HuH-7.5 (cell line): Measurements from ENCODE around the gene UBXN10.

ENCODE experiments used
- DNase-seq: peaks from one replicate; pipeline ENCODE4 v3.0.0; 2011; ENCODE audit warnings: low spot score

The UBXN10 gene

DNA sequence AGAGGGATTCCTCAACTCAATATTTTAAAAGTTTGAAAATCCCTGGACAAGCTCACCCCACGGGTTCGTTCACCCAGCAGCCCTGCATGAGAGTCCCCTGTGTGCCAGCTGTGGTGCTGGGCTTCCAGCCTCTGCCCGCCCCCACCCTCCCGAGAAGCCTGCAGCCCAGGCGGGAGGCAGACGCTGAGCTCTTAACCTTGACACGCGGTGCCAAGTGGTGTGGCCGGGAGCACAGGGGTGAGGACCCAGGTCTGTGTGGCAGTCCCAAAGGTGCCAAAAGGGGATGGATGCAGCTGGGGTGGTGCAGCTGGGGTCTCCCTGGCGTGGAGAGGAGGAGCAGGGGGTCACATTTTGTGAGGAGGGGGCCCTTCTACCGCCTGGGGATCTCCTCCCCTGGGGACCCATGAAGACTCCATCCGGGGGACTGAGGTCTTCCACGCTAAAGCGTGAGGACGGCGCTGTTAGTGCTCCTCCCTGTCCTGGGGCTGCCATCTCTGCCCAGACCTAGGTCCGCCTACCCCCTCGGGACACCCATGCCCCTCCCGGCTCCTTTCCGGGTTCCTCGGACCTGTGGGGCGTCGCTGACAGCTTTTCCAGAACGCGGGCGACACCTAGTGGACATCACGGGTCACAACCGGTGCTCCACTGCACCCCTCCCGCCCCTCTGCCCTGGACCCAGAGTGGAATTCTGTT, 33.8 kb upstream of the UBXN10 start:
- peak; percentile 87 for DNase-seq

DNA sequence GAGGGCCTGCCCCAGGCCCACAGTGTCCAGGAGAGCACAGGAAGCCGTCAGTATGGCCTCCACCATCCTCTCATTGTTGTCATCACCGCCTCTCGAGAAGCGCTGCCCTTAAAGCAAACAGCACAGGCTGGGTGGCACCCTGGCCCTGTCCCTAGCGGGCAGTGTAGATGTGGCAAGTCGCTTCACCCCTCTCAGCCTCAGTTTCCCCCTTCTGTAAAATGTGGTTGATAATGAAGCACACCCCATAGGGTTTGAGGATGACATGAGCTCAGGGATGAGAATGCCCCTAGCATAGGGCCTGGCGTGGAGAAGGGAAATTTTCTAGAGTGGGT, 33.3 kb upstream of the UBXN10 start:
- no peak for DNase-seq

DNA sequence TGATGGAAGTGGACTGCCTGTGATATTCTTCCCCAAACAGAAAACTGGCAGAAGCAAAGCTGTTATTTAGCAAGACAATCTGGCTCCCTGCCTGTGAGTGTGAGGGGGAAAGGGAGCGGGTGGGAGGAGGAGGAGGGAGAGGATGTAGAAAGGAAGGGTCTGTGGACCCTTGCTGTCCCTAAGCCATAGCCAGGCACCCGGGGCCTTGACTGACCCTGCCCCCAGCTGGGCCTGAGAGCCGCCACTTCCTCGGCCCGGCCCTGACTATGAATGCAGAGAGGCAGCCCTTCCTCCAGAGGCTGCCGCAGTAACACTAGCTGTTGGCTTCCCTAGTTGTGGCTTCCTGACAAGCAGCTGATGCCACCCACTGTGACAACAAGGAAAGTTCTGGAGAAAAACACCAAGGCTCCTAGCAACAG, 32.9 kb upstream of the UBXN10 start:
- no peak for DNase-seq

DNA sequence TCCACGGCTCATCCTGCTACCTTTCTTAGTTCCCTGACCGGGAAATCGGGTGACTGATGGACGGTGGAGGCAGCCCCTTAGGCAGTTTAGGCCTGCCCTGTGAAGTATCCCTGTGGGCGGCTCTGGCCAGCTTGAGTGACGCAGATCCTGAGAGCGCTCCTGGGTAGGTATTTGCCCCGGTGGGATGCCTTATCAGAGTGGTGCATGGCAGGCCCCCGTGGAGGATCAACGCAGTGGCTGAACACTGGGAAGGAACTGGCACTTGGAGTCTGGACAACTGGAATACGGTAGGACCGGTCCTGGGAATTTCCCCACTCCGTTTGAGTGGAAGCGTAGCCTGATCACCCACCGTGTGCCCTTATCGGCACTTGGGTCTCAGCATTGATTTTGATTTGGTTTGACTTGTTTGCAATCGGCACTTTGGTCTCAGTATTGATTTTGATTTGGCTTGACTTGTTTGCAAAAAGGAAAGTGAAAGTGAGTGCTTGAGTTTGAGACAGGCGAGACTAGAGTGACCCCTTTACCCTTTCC, 31.5 kb upstream of the UBXN10 start:
- DNase-seq = no peak

DNA sequence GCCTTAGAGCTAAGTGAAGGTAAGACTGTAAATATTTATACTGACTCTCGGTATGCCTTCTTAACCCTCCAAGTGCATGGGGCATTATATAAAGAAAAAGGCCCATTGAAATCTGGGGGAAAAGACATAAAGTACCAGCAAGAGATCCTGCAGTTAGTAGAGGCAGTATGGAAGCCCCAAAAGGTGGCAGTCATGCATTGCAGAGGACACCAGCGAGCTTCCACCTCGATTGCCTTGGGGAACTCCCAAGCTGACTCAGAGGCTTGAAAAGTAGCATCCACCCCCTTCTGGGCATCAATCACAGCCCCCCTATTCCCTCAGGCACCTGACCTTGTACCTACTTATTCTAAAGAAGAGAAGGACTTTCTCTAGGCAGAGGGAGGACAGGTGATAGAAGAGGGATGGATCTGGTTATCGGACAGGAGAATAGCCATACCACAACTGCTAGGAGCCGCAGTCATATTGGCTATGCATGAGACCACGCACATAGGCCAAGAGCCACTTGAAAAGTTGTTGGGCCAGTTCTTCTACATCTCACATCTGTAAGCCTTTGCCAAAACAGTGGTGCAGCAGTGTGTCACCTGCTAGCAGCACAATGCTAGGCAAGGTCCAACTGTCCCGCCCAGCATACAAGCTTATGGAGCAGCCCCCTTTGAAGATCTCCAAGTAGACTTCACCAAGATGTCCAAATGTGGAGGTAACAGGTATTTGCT, 27.4 kb upstream of the UBXN10 start:
- DNase-seq = no peak

DNA sequence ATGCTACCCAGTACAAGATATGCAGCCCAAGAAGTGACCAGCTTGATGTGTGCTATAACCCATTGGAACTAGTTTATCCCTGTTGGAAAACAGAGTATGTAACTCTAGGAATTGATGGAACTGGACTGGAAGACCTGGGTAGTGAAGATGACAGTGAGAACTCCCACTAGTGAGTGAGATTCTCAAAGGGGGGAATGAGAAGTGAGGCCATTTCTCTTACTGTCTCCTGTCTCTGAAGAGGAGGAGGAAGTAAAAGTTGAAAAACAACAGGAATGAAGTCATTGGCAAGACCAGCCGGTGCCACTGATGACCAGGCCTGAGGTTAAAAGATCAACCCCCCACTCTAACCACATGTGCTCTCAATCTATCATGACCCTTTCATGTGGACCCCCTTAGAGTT, 25.9 kb upstream of the UBXN10 start:
- no peak for DNase-seq

DNA sequence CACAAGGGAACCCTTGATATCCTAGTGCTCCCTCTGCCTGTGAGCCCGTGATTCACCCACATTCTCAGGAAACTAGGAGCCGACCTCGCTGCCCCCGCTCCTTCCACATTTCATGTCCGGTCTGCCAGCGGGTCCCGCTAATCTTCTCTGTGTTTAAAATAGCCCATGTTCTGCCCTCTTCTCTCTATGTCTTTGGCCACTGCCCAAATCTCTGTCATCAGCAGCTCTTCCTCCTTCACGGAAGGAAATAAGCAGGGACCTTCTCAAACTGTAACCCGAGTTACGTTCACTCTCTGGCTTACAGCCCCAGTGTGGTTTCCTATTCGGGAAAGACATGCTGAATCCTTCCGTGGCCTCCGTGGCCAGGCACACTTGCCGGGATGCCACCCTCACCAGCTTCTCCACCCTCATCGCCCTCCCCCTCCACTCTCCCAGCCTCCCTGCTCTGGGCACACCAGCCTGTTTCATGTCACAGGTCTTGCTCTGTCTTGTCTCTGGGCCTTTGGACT, 21.1 kb upstream of the UBXN10 start:
- DNase-seq = no peak

DNA sequence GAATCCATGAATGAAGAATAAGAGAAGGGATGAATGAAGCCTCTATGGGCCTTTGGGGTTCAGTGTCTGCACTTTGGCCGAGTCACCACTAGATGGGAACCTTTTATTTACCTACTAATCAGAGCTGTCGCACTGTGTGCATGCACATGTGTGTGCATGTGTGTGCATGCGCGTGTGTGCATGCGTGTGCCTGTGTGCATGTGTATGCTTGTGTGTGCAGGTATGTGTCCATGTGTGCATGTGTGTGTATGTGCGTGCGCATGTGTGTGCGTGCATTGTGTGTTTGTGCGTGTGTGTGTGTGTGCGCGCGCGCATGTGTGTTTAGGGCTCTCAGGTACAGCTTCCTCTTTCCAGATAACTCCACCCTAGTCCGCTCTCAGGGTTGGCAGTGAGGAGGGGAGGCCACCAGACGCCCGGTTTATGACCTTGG, 20.4 kb upstream of the UBXN10 start:
- DNase-seq = no peak

DNA sequence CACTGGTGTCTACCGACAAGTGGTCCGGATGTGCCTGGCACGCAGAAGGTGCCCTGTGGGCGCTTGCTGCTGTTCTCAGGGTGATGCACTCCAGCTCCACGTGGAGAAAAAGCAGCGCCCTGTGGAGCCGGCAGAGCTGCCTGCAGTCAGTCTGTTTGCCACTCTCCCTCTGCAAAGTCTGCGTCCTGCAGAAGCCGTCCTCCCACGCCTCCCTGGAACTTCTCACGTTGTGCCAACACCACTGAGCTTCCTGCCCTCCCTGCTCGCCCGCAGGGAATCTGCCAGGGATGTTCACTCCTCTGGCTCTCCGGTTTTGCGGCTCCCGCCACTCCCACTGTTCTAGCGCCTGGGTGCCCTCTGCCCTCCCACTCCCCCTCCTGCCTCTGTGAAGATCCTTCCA, 19.8 kb upstream of the UBXN10 start:
- DNase-seq = no peak

DNA sequence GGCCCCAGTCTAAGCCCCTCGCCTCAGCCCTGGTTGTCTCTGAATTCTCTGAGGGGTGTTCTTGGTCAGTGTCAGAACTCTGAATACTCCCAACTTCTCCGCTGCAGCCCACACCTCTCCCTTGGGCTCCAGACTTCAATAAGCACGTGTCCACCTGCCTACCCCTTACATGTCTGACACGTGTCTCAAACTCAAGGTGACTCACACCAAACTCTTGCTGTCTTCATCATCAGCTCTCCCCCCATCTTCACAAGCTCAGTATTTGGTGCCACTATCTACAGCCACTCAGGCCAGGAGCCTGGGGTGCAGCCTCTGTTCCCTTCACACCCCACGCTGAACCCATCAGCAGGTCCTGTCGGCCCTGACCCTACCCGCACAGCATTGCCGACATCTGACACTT, 18.8 kb upstream of the UBXN10 start:
- no peak for DNase-seq

DNA sequence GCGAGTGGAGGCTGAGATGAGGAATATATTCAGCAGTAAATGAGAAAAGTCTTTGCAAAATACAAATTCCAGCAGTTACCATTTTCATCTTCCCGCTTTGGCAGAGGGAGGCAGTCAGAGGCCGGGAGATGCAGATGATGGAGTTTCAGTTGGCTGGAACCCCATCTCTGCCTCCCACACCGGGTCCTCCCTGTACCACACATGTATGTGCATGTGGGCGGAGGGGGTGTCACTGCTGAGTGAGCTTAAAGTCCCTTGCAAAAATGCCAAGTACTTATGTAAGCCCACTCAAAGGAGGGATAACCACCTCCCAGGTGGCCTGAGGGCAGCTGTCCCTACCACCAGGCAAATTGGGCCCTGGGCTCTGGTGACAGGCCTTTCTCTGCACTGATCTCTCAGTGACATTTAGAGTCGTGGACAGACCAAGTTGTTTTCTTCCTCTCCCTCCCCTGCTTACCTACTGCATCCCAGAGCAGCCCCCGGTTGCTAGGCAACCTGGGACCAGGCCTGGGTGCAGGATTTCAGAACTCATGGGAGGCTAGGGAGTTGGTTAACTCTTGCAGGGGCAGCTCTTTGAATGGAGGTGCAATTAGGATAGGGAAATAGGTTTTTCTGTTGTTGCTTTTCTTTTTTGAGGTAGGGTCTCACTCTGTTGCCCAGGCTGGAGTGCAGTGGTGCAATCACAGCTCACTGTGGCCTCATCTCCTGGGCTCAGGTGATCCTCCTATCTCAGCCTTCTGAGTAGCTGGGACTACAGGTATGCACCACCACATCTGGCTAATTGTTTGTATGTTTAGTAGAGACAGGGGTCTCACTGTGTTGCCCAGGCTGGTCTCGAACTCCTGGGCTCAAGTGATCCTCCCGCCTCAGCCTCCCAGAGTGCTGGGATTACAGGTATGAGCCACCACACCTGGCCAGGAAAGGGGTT, 17.1 kb upstream of the UBXN10 start:
- DNase-seq = no peak

DNA sequence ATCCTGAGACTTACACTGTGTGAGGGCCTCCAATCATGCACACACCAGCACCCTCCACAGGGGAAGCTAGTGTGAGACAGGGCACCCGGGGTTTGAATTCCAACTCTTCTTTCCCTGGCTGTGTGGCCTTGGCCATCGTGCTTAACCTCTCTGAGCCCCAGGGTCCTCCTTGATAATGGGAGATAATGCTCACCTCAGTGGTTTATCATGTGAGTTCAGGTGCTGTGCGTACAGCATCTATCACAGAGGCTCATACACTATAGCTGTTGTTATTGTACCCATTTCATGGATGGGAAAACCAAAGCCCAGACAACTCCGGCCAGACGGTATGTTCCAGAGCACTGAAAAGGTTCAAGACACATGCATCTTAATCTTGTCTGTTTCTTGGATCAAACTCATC, 16.0 kb upstream of the UBXN10 start:
- DNase-seq = no peak

DNA sequence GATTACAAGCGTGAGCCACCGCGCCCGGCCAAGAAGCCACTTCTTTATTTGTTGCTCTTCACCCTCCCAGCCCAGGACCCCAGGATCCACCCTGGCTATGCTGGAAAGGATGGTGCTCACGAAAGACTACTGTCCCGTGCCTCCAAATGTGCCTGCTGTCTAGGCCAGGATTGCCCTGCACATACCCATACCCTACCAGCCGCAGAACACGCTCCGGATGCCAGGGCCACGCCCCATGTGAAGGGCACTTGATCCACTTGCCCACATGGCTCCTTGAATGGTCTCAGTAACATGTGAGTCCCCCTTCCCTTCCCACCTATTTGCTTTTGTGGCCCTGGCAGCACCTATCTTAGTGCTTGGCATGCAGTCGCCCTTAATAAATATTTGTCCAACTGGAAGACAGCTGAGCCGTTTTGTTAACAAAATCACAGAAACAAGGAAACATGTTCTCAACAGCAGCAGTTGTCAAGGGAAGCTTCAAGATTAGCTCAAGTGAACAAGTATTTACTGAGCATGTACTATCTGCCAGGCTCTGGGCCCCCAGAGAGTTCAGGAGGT, 13.8 kb upstream of the UBXN10 start:
- DNase-seq = no peak

DNA sequence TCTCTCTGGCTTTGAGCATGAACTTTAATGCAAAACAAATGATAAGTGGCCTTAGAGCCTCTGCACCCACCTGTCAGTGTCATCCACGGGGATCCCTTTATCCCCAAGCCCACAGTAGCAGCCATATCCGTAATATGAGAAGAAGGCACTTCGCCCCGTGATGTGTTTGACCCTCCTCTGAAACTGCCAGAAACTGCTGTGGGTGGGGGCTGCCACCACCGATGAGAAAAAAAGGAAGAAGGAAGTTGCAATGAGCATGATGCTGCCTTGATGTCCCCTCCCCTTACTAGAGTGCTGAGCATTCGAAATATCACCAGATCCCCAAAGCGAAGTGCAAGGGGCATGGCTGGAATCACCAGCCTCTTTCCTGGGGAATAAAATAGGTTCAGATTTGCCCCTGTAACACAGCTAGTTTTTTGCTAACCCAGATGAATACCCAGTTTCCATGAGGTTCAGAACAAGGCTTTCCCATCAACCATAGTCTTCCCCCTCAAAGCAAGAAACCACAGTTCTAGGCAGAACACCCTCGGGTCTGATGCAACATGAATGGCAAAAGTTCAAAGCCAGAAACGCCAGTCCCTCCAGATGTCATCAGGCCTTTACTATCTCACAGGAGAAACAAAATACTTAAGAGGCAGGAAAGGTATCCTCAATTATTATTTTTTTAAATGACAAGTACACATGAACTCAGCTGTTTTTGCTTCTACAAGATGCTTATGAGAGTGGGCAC, 10.8 kb upstream of the UBXN10 start:
- no peak for DNase-seq

DNA sequence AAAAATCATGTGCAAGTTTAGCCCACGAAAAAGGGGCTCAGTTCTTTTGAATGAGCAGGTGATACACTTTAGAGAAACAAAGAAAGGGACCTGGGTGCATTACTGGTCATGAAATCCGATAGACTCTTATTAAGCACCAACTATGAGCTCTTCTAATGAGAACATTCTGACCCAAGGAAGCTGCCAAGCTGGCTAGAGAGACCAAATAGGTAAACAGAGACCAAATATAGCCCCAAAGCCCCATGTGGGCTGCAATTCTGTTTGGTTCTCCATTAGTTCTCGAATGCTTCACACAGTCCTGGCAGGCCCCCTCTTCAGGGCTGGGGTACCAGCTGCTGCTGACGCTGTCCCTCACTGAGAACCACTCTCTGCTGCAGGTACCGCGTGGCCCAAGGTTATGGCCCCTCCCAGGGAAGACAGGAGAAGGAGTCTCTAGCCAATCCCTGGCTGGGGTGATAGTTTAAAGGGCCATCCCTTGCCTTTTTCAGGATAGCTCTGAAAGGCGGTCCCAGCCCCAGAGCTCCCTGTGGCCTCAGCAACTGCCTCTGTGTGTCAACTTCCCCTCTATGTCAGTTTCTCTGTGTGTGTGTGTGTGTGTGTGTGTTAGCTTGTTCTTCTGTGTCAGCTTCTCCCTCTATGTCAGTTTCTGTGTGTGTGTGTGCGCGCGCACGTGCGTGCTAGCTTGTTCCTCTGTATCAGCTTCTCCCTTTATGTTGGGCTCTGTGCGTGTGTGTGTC, 7.1 kb upstream of the UBXN10 start:
- no peak for DNase-seq

DNA sequence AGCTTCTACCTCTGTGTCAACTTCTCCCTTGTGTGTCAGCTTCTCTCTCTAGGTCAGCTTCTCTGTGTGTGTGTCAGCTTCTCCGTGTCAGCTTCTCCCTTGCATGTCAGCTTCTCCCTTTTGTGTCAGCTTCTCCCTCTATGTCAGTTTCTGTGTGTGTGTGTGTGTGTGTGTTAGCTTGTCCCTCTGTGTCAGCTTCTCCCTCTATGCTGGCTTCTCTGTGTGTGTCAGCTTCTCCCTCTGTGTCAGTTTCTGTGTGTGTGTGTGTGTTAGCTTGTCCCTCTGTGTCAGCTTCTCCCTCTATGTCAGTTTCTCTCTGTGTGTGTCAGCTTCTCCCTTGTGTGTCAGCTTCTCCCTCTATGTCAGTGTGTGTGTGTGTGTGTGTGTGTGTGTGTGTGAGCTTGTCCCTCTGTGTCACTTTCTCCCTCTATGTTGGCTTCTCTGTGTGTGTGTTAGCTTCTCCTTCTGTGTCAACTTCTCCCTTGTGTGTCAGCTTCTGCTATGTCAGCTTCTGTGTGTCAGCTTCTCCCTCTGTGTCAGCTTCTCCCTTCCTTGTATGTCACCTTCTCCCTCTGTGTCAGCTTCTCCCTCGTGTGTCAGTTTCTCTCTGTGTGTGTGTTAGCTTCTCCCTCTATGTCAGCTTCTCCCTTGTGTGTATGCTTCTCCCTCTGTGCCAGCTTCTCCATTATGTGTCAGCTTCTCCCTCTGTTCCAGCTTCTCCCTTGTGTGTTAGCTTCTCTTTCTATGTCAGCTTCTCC, 6.3 kb upstream of the UBXN10 start:
- DNase-seq = no peak

DNA sequence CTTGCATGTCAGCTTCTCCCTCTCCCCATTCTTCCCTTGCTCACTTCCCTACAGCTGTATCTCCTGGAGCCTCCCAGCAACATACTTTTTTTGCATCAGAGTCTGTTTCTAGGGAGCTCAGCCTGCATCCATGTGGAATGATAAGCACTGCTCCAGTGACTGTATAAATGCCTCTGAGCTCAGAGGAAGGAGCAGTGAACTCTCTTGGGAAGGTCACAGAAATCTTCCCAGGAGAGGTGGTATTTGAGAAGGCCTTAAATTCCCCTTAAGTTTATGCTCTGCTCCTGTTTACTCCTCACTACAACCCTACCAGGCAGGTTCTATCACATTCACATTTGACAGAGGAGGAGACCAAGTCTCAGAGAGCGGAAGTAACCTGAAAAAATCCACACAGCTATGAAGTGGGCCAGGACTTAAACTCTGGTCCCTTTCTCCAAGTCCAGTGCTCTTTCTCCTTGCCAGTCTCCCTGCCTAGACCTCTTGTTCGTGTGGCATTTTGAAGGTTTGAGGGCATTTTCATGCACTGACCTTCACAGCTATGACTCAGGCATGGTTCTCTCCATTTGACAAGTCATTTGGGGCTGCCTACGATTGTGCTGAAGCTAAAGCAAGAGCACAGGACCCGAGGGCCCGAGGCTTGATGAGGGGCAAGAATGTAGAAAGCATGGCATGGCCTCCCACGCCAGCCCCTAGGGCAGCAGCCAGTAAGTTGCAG, 5.6 kb upstream of the UBXN10 start:
- no peak for DNase-seq

DNA sequence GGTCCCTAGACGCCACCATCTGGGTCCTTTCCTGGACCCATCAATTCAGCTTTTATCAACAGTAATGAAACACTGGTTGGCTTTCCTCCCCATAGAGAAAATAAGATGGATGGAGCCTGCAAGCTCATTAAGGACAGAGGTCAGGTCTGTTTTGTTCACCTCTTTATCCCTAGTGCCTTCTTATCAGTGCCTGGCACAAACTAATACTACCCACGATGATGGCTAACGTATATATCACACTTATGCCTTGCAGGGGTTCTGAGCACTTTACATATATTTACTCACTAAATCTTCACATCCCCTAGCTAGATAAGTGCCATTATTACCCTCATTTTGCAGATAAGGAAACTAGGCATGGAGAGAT, 5.1 kb upstream of the UBXN10 start:
- DNase-seq = no peak

DNA sequence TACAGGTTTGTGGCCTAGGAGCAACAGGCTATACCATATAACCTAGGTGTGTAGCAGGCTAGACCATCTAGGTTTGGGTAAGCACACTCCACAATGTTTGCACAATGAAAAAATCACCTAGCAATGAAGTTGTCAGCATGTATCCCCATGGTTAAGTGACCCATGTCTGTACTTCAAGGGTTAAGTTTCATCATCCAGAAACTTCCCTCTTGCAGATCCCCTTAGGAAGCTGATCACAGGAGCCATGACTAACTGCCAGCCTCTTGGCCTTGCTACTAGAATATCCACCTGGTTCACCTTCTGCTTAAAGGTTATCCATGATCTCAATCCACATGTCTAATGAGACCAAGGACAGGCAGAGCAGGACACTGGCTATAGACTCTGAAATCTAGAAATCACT, 3.5 kb upstream of the UBXN10 start:
- DNase-seq = no peak
